ENCODE measurements around the gene TSTD1.

DNA sequence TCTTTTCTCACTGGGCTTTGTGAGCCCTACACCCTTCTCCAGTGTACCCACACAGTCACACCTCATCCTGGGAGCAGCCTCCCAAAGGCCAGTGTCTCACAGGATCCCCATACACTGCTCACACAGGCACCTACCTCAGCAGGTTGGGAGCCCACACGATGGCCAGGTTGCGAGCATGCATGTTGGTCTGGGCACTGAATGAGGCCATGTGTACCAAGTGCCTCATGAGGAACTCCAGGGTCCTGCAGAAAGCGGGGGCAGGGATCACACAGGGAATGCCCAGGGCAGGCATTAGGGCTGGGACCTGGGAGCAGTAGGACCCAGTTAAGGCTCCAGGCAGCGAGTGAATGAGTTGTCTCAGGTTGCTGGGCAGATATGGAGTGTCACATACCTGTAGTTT lies 15.5 kb upstream of the TSTD1 start:
- TF ChIP-seq, protein P1, sequence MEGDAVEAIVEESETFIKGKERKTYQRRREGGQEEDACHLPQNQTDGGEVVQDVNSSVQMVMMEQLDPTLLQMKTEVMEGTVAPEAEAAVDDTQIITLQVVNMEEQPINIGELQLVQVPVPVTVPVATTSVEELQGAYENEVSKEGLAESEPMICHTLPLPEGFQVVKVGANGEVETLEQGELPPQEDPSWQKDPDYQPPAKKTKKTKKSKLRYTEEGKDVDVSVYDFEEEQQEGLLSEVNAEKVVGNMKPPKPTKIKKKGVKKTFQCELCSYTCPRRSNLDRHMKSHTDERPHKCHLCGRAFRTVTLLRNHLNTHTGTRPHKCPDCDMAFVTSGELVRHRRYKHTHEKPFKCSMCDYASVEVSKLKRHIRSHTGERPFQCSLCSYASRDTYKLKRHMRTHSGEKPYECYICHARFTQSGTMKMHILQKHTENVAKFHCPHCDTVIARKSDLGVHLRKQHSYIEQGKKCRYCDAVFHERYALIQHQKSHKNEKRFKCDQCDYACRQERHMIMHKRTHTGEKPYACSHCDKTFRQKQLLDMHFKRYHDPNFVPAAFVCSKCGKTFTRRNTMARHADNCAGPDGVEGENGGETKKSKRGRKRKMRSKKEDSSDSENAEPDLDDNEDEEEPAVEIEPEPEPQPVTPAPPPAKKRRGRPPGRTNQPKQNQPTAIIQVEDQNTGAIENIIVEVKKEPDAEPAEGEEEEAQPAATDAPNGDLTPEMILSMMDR (IDR thresholded peaks at IDR 0.05): no peak
- TF ChIP-seq, protein P2, sequence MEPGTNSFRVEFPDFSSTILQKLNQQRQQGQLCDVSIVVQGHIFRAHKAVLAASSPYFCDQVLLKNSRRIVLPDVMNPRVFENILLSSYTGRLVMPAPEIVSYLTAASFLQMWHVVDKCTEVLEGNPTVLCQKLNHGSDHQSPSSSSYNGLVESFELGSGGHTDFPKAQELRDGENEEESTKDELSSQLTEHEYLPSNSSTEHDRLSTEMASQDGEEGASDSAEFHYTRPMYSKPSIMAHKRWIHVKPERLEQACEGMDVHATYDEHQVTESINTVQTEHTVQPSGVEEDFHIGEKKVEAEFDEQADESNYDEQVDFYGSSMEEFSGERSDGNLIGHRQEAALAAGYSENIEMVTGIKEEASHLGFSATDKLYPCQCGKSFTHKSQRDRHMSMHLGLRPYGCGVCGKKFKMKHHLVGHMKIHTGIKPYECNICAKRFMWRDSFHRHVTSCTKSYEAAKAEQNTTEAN (CRISPR knock-in tag; IDR thresholded peaks at IDR 0.05): no peak
- TF ChIP-seq ETV6 (CRISPR knock-in tag; IDR thresholded peaks at IDR 0.05): no peak
- TF ChIP-seq, protein P3, sequence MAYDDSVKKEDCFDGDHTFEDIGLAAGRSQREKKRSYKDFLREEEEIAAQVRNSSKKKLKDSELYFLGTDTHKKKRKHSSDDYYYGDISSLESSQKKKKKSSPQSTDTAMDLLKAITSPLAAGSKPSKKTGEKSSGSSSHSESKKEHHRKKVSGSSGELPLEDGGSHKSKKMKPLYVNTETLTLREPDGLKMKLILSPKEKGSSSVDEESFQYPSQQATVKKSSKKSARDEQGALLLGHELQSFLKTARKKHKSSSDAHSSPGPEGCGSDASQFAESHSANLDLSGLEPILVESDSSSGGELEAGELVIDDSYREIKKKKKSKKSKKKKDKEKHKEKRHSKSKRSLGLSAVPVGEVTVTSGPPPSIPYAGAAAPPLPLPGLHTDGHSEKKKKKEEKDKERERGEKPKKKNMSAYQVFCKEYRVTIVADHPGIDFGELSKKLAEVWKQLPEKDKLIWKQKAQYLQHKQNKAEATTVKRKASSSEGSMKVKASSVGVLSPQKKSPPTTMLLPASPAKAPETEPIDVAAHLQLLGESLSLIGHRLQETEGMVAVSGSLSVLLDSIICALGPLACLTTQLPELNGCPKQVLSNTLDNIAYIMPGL (CRISPR knock-in tag; IDR thresholded peaks at IDR 0.05): no peak
- TF ChIP-seq RELA (CRISPR knock-in tag; IDR thresholded peaks at IDR 0.05; ENCODE audit: borderline replicate concordance): no peak

All from WTC11 (cell line).